ENCODE data around the gene GRK4.
"Not testable (repeated sequence)": the region's sequence is repeated elsewhere in the genome, so short reads cannot be mapped to it uniquely, and the experiment has no call there.

Gene GRK4

GRCh38 chr4:2942532-2943363, 20.6 kb upstream of the GRK4 start:
- DNase-seq = no peak

GRCh38 chr4:2943364-2944090, 19.8 kb upstream of the GRK4 start:
- no peak for DNase-seq

- DNase-seq = no peak
These were observed 19.3 kb upstream of the GRK4 start for GRCh38 chr4:2944091-2944482.

- DNase-seq = no peak
These were observed 18.5 kb upstream of the GRK4 start for GRCh38 chr4:2944586-2945526.

GRCh38 chr4:2945619-2946604, 17.5 kb upstream of the GRK4 start:
- DNase-seq = not testable (repeated sequence)

GRCh38 chr4:2946812-2947600, 16.4 kb upstream of the GRK4 start:
- DNase-seq = no peak

GRCh38 chr4:2947926-2948325, 15.4 kb upstream of the GRK4 start:
- no peak for DNase-seq

GRCh38 chr4:2948895-2949781, 14.2 kb upstream of the GRK4 start:
- DNase-seq = no peak

- no peak for DNase-seq
These were observed 13.6 kb upstream of the GRK4 start for GRCh38 chr4:2949782-2950125.

- no peak for DNase-seq
These were observed 13.0 kb upstream of the GRK4 start for GRCh38 chr4:2950221-2950989.

- DNase-seq = no peak
These were observed 9.9 kb upstream of the GRK4 start for GRCh38 chr4:2953496-2953895.

- DNase-seq = no peak
These were observed 8.8 kb upstream of the GRK4 start for GRCh38 chr4:2954358-2955185.

GRCh38 chr4:2955186-2956044, 8.0 kb upstream of the GRK4 start:
- DNase-seq = not testable (repeated sequence)

GRCh38 chr4:2958446-2958845, 4.9 kb upstream of the GRK4 start:
- DNase-seq = no peak

- DNase-seq = not testable (repeated sequence)
These were observed 2.9 kb upstream of the GRK4 start for GRCh38 chr4:2960450-2960849.

- no peak for DNase-seq
These were observed 2.0 kb upstream of the GRK4 start for GRCh38 chr4:2961421-2961810.

GRCh38 chr4:2961811-2962441, 1.4 kb upstream of the GRK4 start:
- DNase-seq = peak; percentile 53
